SW 1271 (cell line): Measurements from ENCODE around the gene HMCN2.
A peak's percentile ranks its signal among the peaks of the same experiment; 100 is the strongest.
"Not testable (repeated sequence)": the region's sequence is repeated elsewhere in the genome, so short reads cannot be mapped to it uniquely, and the experiment has no call there.

Experiments used
- DNase-seq, 2 experiments: peaks; one replicate each; lab custom pipeline; 2025; lab: John Stamatoyannopoulos, UW

HMCN2 gene

DNA sequence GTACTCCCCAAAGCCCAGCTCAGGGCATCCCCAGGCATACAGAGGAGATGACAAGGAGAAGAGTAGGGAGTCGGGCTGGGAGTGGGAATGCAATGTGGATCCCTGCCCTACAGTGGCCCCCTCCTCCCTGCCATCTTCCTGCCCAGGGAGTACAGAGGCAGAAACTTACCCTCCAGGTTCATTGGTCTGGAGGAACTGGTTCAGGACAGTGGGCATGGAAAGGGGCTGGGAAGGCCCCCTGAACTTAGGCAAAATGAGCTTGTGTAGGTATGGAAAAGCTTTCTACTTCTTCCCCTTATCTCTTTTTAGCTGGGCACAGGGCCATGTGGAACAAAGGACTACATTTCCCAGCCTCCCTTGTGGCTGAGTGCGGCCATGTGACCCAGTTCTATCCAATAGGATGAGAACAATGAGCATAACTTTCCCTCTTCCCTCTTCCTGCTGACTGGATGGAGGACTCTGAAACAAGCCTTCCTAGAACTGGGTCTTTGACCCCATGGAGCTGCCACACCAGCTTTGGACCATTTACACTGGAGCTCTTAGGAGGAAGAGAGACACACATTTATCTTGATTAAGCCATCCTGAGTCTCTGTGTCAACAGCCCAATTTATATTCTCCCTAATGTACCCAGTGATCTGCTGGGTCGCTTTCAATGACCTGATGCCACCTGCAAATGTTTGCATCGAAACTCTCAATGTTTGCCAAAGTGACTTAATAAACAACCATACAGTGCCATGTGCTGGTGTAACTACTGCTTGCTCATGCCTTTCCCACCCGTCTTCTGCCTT, 25.0 kb upstream of the HMCN2 start:
- peak in 1 of 2 experiments; percentile 71 for DNase-seq

- DNase-seq = no peak
Observed at GRCh38 chr9:130241198-130241535, 24.4 kb upstream of the HMCN2 start.

DNA sequence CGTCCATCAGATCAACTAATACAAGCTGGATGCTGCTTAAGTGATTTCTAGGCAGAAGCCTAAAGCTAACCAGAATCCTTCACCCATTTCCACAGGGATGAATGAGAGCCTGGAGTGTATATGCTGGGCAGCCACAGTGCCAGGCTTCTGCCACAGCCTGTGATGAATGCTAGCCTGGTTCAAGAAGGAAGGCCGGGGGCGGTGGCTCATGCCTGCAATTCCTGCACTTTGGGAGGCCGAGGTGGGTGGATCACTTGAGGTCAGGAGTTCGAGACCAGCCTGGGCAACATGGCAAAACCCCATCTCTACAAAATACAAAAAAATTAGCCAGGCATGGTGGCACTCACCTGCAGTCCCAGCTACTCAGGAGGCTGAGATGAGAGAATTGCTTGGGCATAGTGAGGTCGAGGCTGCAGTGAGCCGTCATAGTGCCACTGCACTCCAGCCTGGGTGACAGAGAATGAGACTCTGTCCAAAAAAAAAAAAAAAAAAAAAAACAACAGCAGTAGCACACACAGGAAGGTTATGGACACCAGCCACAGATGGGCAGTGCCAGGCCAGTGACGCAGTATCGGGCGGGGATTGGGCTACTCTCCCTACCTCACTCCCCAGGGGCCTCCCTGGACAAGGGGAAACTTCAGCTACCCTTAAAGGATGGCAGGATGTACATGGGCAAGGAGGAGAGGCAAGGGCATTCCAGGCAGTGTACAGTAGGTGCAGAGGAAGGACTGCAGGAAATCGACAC, 23.1 kb upstream of the HMCN2 start:
- no peak for DNase-seq

GRCh38 chr9:130243015-130243881, 22.3 kb upstream of the HMCN2 start:
- DNase-seq = peak in 1 of 2 experiments; percentile 24

GRCh38 chr9:130243882-130244170, 21.7 kb upstream of the HMCN2 start:
- DNase-seq = no peak

DNA sequence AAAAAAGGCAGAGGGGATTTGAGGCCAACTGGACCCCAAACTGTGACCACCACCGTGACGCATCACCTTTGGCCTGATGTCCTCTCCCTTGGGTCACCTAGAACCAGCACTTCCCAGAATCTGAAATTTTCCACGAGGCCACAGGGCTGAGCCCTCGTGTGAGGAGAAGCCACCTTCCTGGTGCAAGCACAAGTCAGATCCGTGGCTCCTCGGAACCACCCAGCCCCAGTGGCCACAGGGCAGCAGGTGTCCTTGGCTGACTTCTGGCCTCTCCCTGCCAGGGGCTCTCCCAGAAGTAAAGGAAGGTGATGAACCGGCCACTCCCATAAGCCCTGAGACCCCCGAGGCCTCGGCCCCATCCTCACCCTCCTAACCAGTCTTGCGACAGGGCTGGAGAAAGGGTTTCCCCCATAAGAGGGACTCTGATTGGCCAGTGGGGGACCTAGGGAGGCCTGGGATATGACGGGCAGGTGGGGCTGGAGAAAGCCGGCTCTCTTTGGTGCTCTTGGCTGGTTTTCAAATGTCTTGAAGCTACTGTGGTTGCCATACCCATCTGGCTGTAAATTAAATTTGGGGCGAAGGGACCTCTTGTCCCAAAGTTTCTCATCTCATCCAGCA, 20.9 kb upstream of the HMCN2 start:
- no peak for DNase-seq

DNA sequence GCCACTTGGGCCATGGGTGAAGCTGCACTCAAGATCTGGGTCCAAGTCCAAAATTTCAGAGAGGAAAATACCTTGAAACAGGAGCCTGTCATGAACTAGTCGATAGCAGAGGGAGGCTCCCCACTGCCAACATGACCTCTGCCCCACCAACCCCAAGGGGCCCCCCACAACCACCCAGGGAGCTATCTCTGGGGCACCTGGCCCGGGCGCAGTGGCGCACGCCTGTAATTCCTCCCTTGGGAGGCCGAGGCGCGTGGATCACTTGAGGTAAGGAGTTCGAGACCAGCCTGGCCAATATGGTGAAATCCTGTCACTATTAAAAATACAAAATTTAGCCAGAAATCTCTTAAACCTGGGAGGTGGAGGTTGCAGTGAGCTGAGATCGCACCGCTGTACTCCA, 20.1 kb upstream of the HMCN2 start:
- no peak for DNase-seq

DNA sequence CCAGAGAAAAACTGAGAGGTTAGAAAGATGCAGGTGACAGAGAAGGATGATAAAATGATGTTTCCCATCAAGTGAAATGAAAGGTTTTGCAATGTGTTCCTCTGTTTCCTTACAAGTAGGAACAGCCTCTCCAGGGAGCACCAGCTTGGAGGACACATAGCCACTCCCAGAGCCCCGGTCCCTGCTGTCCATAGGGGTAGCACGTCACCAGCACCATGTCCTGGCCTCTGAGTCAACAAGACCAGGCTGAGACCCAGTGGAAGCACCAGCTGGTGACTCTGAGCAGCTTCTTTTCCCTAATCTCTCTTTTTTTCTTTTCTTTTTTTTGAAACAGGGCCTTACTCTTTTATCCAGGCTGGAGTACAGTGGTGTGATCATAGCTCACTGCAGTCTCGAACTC, 19.4 kb upstream of the HMCN2 start:
- DNase-seq = no peak

DNA sequence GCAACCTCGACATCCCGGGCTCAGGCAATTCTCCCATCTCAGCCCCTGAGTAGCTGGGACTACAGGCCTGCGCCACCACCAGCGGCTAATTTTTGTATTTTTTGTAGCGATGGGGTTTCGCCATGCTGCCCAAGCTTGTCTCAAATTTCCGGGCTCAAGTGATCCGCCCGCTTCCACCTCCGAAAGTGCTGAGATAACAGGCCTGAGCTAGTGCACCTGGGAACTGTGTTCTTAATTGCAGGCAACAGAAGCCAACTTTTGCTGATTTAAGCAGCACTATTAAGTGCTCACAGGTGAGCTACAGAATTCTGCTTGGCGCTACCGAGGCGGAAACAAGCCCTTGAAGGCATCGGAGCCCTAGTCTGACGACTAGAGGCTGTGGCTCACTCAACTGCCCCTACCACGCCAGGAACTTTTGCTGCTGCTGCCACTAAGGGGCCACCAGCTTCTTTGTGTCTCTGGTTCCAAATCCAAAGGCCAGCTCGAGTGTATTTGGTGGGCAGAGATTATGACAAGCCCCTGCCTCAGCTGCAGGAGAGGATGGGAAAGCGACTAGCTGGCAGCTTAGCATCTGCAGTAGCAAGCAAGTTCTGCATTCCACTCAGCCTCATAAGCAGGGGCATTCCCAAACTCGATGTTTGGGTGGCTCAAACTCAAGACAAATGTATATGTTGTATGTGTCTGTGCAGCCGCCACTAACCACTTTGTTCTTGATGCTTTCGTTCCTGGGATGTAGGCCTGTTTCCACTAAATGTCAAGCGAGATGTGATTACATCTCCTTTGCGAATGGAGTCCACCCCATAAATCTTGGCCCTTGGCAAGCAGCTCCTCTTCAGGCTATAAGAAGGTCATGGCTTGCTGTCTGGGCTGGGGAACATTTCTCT, 10.6 kb upstream of the HMCN2 start:
- no peak for DNase-seq

DNA sequence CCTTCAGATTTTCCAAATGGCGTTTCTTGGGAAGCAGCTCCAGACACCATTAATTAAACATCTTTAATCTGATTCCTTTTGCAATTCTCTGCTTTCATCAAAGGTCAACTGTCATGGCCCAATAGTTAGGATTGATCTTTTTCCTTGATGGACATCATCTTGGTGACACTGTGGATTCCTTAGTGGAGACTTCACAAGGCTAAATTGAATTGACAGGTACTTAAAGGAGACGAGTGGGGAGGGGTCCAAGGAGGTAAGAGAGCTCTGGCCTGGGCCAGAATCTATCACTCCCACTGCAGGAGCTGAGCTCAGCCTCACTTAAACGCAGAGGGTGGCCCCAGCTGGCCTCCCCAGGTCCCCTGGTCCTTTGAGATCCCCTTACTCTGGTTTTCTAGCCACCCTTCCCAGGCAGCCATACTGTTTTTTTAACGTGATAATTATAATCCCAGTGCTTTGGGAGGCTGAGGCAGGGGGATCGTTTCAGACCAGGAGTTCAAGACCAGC, 9.9 kb upstream of the HMCN2 start:
- DNase-seq = no peak

DNA sequence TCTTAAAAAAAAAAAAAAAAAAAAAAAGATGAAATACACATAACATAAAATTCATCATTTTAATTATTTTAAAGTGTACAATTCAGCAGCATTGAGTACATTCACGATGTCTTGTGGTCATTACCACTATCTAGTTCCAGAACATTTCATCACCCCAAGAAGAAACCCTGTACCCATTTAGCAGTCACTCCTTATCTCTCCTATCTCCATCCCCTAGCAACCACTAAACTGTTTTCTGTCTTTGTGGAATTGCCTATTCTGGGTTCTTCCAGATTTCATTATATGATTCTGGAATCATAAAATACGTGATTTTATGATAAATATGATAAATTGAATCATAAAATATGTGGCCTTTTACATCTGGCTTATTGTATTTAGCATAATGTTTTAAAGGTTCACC, 8.9 kb upstream of the HMCN2 start:
- DNase-seq = no peak

DNA sequence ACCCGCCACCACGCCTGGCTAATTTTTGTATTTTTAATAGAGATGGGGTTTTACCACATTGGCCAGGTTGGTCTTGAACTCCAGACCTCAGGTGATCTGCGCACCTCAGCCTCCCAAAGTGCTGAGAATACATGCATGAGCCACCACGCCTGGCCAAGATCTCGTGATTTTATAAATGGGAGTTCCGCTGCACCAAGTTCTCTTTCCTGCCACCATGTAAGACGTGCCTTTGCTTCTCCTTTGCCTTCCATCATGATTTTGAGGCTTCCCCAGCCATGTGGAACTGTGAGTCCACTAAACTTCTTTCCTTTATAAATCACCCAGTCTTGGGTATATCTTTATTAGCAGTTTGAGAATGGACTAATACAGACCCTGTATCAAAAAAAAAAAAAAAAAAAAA, 7.4 kb upstream of the HMCN2 start:
- DNase-seq = not testable (repeated sequence)

GRCh38 chr9:130259044-130259443, 6.5 kb upstream of the HMCN2 start:
- DNase-seq = no peak

- DNase-seq = no peak
Observed at GRCh38 chr9:130260816-130261765, 4.5 kb upstream of the HMCN2 start.

DNA sequence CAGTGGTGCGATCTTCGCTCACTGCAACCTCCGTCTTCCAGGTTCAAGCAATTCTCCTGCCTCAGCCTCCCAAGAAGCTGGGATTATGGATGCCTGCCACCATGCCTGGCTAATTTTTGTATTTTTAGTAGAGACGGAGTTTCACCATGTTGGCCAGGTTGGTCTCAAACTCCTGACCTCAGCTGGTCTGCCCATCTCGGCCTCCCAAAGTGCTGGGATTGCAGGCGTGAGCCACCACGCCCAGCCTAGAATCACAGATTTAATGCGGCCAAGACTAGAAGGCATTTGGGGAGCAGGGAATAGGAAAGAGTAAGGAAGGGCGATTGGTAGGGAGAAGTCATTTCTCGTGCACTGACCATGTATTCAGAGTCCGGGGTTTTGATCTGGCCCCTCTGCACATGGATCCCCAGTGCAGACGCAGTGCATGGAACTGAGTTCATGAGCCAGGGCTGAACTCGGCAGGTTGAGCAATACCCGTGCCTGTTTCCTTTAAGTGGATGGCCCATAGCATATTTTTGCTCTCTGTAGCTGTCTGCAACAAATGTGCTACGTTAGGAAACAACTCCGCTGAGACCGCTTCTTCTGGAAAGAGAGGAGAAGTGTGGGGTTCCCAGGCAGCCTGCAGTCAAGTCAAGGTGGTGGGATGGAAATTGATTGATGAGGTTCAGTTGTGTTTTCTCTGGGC, 3.4 kb upstream of the HMCN2 start:
- DNase-seq = no peak

DNA sequence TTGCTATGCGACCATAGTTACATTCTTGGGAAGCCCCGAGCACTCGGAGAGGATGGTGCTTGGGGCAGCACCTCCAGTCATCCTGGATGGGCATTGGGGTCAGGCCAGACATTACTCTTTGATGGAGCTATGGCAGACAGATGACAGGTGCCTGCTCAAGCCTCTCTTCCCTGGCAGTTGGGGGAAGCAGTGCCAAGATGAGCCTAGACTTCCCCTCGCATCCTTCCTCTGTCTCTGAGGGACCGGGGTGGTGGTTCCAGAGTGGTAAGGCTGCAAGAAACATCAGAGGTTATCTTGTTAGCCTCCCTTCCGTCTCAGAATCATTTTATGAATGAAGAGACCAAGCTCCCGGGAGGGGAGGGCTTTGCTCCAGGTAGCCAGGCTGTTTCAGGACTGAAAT, 2.8 kb upstream of the HMCN2 start:
- DNase-seq = no peak

GRCh38 chr9:130263601-130264413, 1.8 kb upstream of the HMCN2 start:
- peak in 1 of 2 experiments; percentile 18 for DNase-seq
